Measurements from ENCODE around the gene SLBP.
"Not testable (repeated sequence)": the region's sequence is repeated elsewhere in the genome, so short reads cannot be mapped to it uniquely, and the experiment has no call there.

The SLBP gene

GRCh38 chr4:1675802-1676137, 36.3 kb downstream of the SLBP start:
- Histone ChIP-seq H3K4me1 (ENCODE audit: control insufficient read depth, insufficient read depth, low read length) (no peaks in the 10 kb centered on the region), H3K36me3 (ENCODE audit: control insufficient read depth, insufficient read depth, low read length) (no peaks in the 10 kb centered on the region), H3K4me3 (ENCODE audit: low read depth, low read length) (no peak overlapping the region), H3K27me3 (ENCODE audit: control insufficient read depth, insufficient read depth, low read length) (no peaks in the 10 kb centered on the region), H3K9me3 (ENCODE audit: control insufficient read depth, insufficient read depth, low read length) (no peaks in the 10 kb centered on the region), H3K9ac (ENCODE audit: low read depth, low read length) (no peak overlapping the region)

GRCh38 chr4:1675136-1675801, 36.9 kb downstream of the SLBP start:
- no peaks in the 10 kb centered on the region for H3K36me3 ChIP-seq (ENCODE audit: control insufficient read depth, insufficient read depth, low read length)
- no peaks in the 10 kb centered on the region for H3K4me1 ChIP-seq (ENCODE audit: control insufficient read depth, insufficient read depth, low read length)
- H3K9ac ChIP-seq (ENCODE audit: low read depth, low read length): no peak overlapping the region
- H3K9me3 ChIP-seq (ENCODE audit: control insufficient read depth, insufficient read depth, low read length): no peaks in the 10 kb centered on the region
- no peak overlapping the region for H3K4me3 ChIP-seq (ENCODE audit: low read depth, low read length)
- H3K27me3 ChIP-seq (ENCODE audit: control insufficient read depth, insufficient read depth, low read length): no peaks in the 10 kb centered on the region

GRCh38 chr4:1674682-1675081, 37.4 kb downstream of the SLBP start:
- Histone ChIP-seq H3K9me3 (ENCODE audit: control insufficient read depth, insufficient read depth, low read length) (no peaks in the 10 kb centered on the region), H3K4me3 (ENCODE audit: low read depth, low read length) (no peak overlapping the region), H3K27me3 (ENCODE audit: control insufficient read depth, insufficient read depth, low read length) (no peaks in the 10 kb centered on the region), H3K9ac (ENCODE audit: low read depth, low read length) (no peak overlapping the region), H3K36me3 (ENCODE audit: control insufficient read depth, insufficient read depth, low read length) (no peaks in the 10 kb centered on the region), H3K4me1 (ENCODE audit: control insufficient read depth, insufficient read depth, low read length) (no peaks in the 10 kb centered on the region)

- Histone ChIP-seq H3K9me3 (ENCODE audit: control insufficient read depth, insufficient read depth, low read length) (no peaks in the 10 kb centered on the region), H3K4me3 (ENCODE audit: low read depth, low read length) (no peak overlapping the region), H3K36me3 (ENCODE audit: control insufficient read depth, insufficient read depth, low read length) (no peaks in the 10 kb centered on the region), H3K4me1 (ENCODE audit: control insufficient read depth, insufficient read depth, low read length) (no peaks in the 10 kb centered on the region), H3K27me3 (ENCODE audit: control insufficient read depth, insufficient read depth, low read length) (no peaks in the 10 kb centered on the region), H3K9ac (ENCODE audit: low read depth, low read length) (no peak overlapping the region)
Measured at GRCh38 chr4:1673671-1674070, 38.4 kb downstream of the SLBP start.

- H3K36me3 ChIP-seq (ENCODE audit: control insufficient read depth, insufficient read depth, low read length); H3K9me3 ChIP-seq (ENCODE audit: control insufficient read depth, insufficient read depth, low read length); H3K27me3 ChIP-seq (ENCODE audit: control insufficient read depth, insufficient read depth, low read length); H3K4me3 ChIP-seq (ENCODE audit: low read depth, low read length); H3K9ac ChIP-seq (ENCODE audit: low read depth, low read length); H3K4me1 ChIP-seq (ENCODE audit: control insufficient read depth, insufficient read depth, low read length): not testable (repeated sequence)
Measured at GRCh38 chr4:1671011-1671410, 41.1 kb downstream of the SLBP start.

- no peak overlapping the region for H3K9ac ChIP-seq (ENCODE audit: low read depth, low read length)
- no peak overlapping the region for H3K4me3 ChIP-seq (ENCODE audit: low read depth, low read length)
- H3K36me3 ChIP-seq (ENCODE audit: control insufficient read depth, insufficient read depth, low read length): no peaks in the 10 kb centered on the region
- H3K4me1 ChIP-seq (ENCODE audit: control insufficient read depth, insufficient read depth, low read length): no peaks in the 10 kb centered on the region
- no peaks in the 10 kb centered on the region for H3K9me3 ChIP-seq (ENCODE audit: control insufficient read depth, insufficient read depth, low read length)
- no peaks in the 10 kb centered on the region for H3K27me3 ChIP-seq (ENCODE audit: control insufficient read depth, insufficient read depth, low read length)
Measured at GRCh38 chr4:1670279-1670678, 41.8 kb downstream of the SLBP start.

GRCh38 chr4:1669850-1670249, 42.3 kb downstream of the SLBP start:
- Histone ChIP-seq H3K4me3 (ENCODE audit: low read depth, low read length) (no peak overlapping the region), H3K9me3 (ENCODE audit: control insufficient read depth, insufficient read depth, low read length) (no peaks in the 10 kb centered on the region), H3K9ac (ENCODE audit: low read depth, low read length) (no peak overlapping the region), H3K27me3 (ENCODE audit: control insufficient read depth, insufficient read depth, low read length) (no peaks in the 10 kb centered on the region), H3K4me1 (ENCODE audit: control insufficient read depth, insufficient read depth, low read length) (no peaks in the 10 kb centered on the region), H3K36me3 (ENCODE audit: control insufficient read depth, insufficient read depth, low read length) (no peaks in the 10 kb centered on the region)

- H3K9me3 ChIP-seq (ENCODE audit: control insufficient read depth, insufficient read depth, low read length): no peaks in the 10 kb centered on the region
- no peaks in the 10 kb centered on the region for H3K27me3 ChIP-seq (ENCODE audit: control insufficient read depth, insufficient read depth, low read length)
- H3K4me1 ChIP-seq (ENCODE audit: control insufficient read depth, insufficient read depth, low read length): no peaks in the 10 kb centered on the region
- no peak overlapping the region for H3K9ac ChIP-seq (ENCODE audit: low read depth, low read length)
- H3K4me3 ChIP-seq (ENCODE audit: low read depth, low read length): no peak overlapping the region
- H3K36me3 ChIP-seq (ENCODE audit: control insufficient read depth, insufficient read depth, low read length): no peaks in the 10 kb centered on the region
Measured at GRCh38 chr4:1669270-1669669, 42.8 kb downstream of the SLBP start.

- Histone ChIP-seq H3K9ac (ENCODE audit: low read depth, low read length) (no peak overlapping the region), H3K4me1 (ENCODE audit: control insufficient read depth, insufficient read depth, low read length) (no peaks in the 10 kb centered on the region), H3K27me3 (ENCODE audit: control insufficient read depth, insufficient read depth, low read length) (no peaks in the 10 kb centered on the region), H3K9me3 (ENCODE audit: control insufficient read depth, insufficient read depth, low read length) (no peaks in the 10 kb centered on the region), H3K36me3 (ENCODE audit: control insufficient read depth, insufficient read depth, low read length) (no peaks in the 10 kb centered on the region), H3K4me3 (ENCODE audit: low read depth, low read length) (no peak overlapping the region)
Measured at GRCh38 chr4:1668488-1668840, 43.7 kb downstream of the SLBP start.

- Histone ChIP-seq H3K4me1 (ENCODE audit: control insufficient read depth, insufficient read depth, low read length) (no peaks in the 10 kb centered on the region), H3K9ac (ENCODE audit: low read depth, low read length) (no peak overlapping the region), H3K27me3 (ENCODE audit: control insufficient read depth, insufficient read depth, low read length) (no peaks in the 10 kb centered on the region), H3K4me3 (ENCODE audit: low read depth, low read length) (no peak overlapping the region), H3K36me3 (ENCODE audit: control insufficient read depth, insufficient read depth, low read length) (no peaks in the 10 kb centered on the region), H3K9me3 (ENCODE audit: control insufficient read depth, insufficient read depth, low read length) (no peaks in the 10 kb centered on the region)
Measured at GRCh38 chr4:1667273-1667672, 44.8 kb downstream of the SLBP start.

- H3K4me3 ChIP-seq (ENCODE audit: low read depth, low read length): no peak overlapping the region
- H3K4me1 ChIP-seq (ENCODE audit: control insufficient read depth, insufficient read depth, low read length): no peaks in the 10 kb centered on the region
- no peak overlapping the region for H3K9ac ChIP-seq (ENCODE audit: low read depth, low read length)
Measured at GRCh38 chr4:1666391-1666790, 45.7 kb downstream of the SLBP start.

GRCh38 chr4:1664141-1664540, 48.0 kb downstream of the SLBP start:
- no peak overlapping the region for H3K4me3 ChIP-seq (ENCODE audit: low read depth, low read length)
- no peaks in the 10 kb centered on the region for H3K9me3 ChIP-seq (ENCODE audit: control insufficient read depth, insufficient read depth, low read length)
- H3K36me3 ChIP-seq (ENCODE audit: control insufficient read depth, insufficient read depth, low read length): no peaks in the 10 kb centered on the region
- no peaks in the 10 kb centered on the region for H3K27me3 ChIP-seq (ENCODE audit: control insufficient read depth, insufficient read depth, low read length)
- no peak overlapping the region for H3K9ac ChIP-seq (ENCODE audit: low read depth, low read length)
- no peaks in the 10 kb centered on the region for H3K4me1 ChIP-seq (ENCODE audit: control insufficient read depth, insufficient read depth, low read length)

More at GRCh38 chr4:1666391-1666790, 45.7 kb downstream of the SLBP start:
- no peaks in the 10 kb centered on the region for H3K9me3 ChIP-seq (ENCODE audit: control insufficient read depth, insufficient read depth, low read length)
- H3K36me3 ChIP-seq (ENCODE audit: control insufficient read depth, insufficient read depth, low read length): no peaks in the 10 kb centered on the region
- no peaks in the 10 kb centered on the region for H3K27me3 ChIP-seq (ENCODE audit: control insufficient read depth, insufficient read depth, low read length)

Measured in iPS-15b (cell line).